ENCODE data around the gene CACHD1. TPM values are rescaled to one million over a fixed set of nuclear protein-coding genes. Genes with fewer than 3 reads are reported as not detected.

Gene CACHD1
- total and polyA plus RNA-seq, 2 of the 8 experiments (the other 6 are each of a cell fraction or from before 2014, with no cell fraction given), result 22.2 to 42.5 TPM

DNA sequence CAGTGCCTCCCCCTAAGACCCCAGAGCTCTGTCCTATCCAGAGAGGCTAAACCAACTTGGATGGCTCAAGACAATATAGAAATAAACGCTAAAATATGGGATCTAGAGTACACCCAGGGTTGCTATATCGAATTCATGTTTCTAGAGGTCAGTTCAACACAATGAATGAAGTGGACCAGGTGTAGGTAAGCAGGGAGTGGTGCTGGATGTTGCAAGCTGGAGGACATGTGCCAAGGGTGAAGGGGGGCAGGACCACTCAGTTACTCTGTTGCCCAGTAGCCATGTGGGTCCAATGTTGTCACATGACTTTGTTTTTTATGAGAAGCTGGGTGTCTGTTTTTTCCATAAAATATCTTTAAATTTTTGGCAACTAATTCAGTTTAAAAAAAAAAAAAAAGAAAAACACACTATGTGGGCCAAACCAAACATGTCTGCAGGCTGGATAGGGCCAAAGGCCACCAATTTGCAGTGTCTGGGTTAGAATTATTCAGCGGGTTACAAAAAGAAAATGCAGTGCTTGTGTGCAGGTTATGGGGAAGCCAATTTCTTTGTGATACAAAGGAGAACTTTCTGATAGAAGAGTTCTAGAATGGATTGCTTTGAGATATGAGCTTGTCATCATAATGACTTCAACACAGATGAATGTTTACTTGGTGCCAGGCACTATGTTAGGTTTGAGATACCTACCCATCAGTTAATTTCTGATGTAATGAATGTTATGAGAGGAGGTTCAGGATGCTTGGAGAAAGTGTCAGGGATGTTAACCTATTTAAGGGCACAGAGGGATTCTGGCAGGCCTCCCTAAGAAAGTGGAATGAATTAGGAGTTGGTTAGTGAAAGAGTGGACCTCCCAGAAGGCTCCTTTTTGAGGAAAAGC is 8.9 kb downstream of the CACHD1 start (continued):
- no peak for TF ChIP-seq SAP30 (IDR thresholded peaks at IDR 0.05; ENCODE audit: insufficient read depth, insufficient replicate concordance, low read length)

Data from H1 (cell line).